SK-N-SH (cell line): ENCODE results near the gene MGLL.

Experiments used
- CHD2 ChIP-seq: fragments of 150-350 bp; IDR thresholded peaks from 2 replicates; pipeline ENCODE4 v1.6.1; 2018; ENCODE audit warnings: low read length; ENCODE audit not compliant: partially characterized antibody
- CTCF ChIP-seq: fragments of 200-600 bp; sonication (generic); IDR thresholded peaks from 2 replicates; pipeline ENCODE4 v1.6.1; 2017; ENCODE audit warnings: antibody characterized with exemption, mild to moderate bottlenecking, moderate library complexity
- EP300 ChIP-seq, 2 experiments: IDR thresholded peaks; 2 replicates each; pipeline versions ENCODE4 v1.4.0 to v1.6.1; 2012; ENCODE audit warnings: borderline replicate concordance in 1 of 2, low read depth in 1 of 2, low read length in 1 of 2
- FOXJ3 ChIP-seq: sonication (generic); formaldehyde crosslinking; IDR thresholded peaks from 2 replicates; pipeline ENCODE4 v1.5.1; 2020; ENCODE audit warnings: mild to moderate bottlenecking, missing genetic modification reagents
- FOXM1 ChIP-seq: IDR thresholded peaks from 2 replicates; pipeline ENCODE4 v1.4.0; 2012; ENCODE audit warnings: low read depth, mild to moderate bottlenecking
- MAX ChIP-seq: IDR thresholded peaks from 2 replicates; pipeline ENCODE4 v1.4.0; 2012; ENCODE audit warnings: low read depth
- POLR2AphosphoS5 ChIP-seq: IDR thresholded peaks from 2 replicates; pipeline ENCODE4 v1.6.1; 2012; ENCODE audit warnings: low read depth, low read length
- RAD21 ChIP-seq: IDR thresholded peaks from 2 replicates; pipeline ENCODE4 v1.6.1; 2012; ENCODE audit warnings: mild to moderate bottlenecking, low read length
- REST ChIP-seq: IDR thresholded peaks from 2 replicates; pipeline ENCODE4 v1.6.1; 2012; ENCODE audit warnings: mild to moderate bottlenecking, low read depth, low read length, moderate library complexity
- SIN3A ChIP-seq: IDR thresholded peaks from 2 replicates; pipeline ENCODE4 v1.6.1; 2012; ENCODE audit warnings: low read depth, mild to moderate bottlenecking, low read length, moderate library complexity, borderline replicate concordance
- TAF1 ChIP-seq: IDR thresholded peaks from 2 replicates; pipeline ENCODE4 v1.6.1; 2012; ENCODE audit warnings: low read depth, mild to moderate bottlenecking, low read length, moderate library complexity, borderline replicate concordance
- TCF12 ChIP-seq: IDR thresholded peaks from 2 replicates; pipeline ENCODE4 v1.4.0; 2012
- YY1 ChIP-seq: IDR thresholded peaks from 2 replicates; pipeline ENCODE4 v1.4.0; 2012; ENCODE audit warnings: low read depth, mild to moderate bottlenecking

- TF ChIP-seq RAD21 (no peak), FOXJ3 (CRISPR knock-in tag) (no peak), TAF1 (no peak), SIN3A (no peak), EP300 (IDR thresholded peaks at IDR 0.05; ENCODE audit: borderline replicate concordance in 1 of 2, low read depth in 1 of 2, low read length in 1 of 2) (no peak), CHD2 (no peak), CTCF (no peak), MAX (no peak), POLR2AphosphoS5 (no peak), TCF12 (no peak), FOXM1 (no peak), REST (no peak), YY1 (no peak)
Measured at GRCh38 chr3:127647166-127647844, 175.0 kb downstream of the MGLL start.
